ENCODE measurements around the gene ITIH2. TPM values are rescaled to one million over a fixed set of nuclear protein-coding genes. Genes with fewer than 3 reads are reported as not detected.

ITIH2 gene
- polyA plus RNA-seq, 3 donors = not detected

GRCh38 chr10:7662522-7662921 lies 40.6 kb upstream of the ITIH2 start:
- Histone ChIP-seq H4K20me1 (ENCODE audit: insufficient read depth, low read length) (no peaks in the 10 kb centered on the region), H3K4me1 (ENCODE audit: control insufficient read depth in 1 of 2, insufficient read depth in 2 of 2, low read length in 2 of 2) (peaks cover 4% of the 10 kb centered on the region in 2 donors), H3K79me2 (ENCODE audit: insufficient read depth, low read length) (no peaks in the 10 kb centered on the region), H3K4me2 (replicated peaks; ENCODE audit: extremely low read depth, low read length, poor library complexity, severe bottlenecking) (no peak overlapping the region), H3K4me3 (replicated peaks in 1 of 3; ENCODE audit: low read depth in 2 of 3, low read length in 3 of 3) (no peak overlapping the region), H3K36me3 (replicated peaks in 1 of 2; ENCODE audit: control insufficient read depth in 1 of 2, insufficient read depth in 2 of 2, low read length in 2 of 2) (no peaks in the 10 kb centered on the region), H3K9ac (ENCODE audit: insufficient read depth, low read length, poor library complexity, severe bottlenecking) (no peak overlapping the region), H3K9me3 (replicated peaks in 1 of 2; ENCODE audit: control insufficient read depth in 1 of 2, insufficient read depth in 1 of 2, low read length in 2 of 2) (peaks cover 0 to 11% of the 10 kb centered on the region in 2 donors), H3K27ac (ENCODE audit: low read depth in 1 of 2, low read length in 2 of 2) (no peak overlapping the region), H3K27me3 (ENCODE audit: control insufficient read depth in 2 of 2, insufficient read depth in 2 of 2, low read length in 2 of 2) (peaks cover 34 to 51% of the 10 kb centered on the region in 2 donors), H2AFZ (ENCODE audit: insufficient read depth, low read depth, low read length, poor library complexity, severe bottlenecking) (no peak overlapping the region)
- H3K27me3 Mint-ChIP-seq (ENCODE audit: low read depth in 3 of 3) = peaks cover 25 to 64% (median 41%) of the 10 kb centered on the region in 3 donors
- peaks cover 0 to 9% (median 4%) of the 10 kb centered on the region in 7 donors for H3K9me3 Mint-ChIP-seq
- H3K4me3 Mint-ChIP-seq = no peak overlapping the region
- H3K4me1 Mint-ChIP-seq = peaks cover 7% of the 10 kb centered on the region
- H3K36me3 Mint-ChIP-seq = peaks cover 0 to 2% of the 10 kb centered on the region in 2 donors
- H3K27ac Mint-ChIP-seq = no peak overlapping the region
- no peak for TF ChIP-seq CTCF (IDR thresholded peaks at IDR 0.05)
- no peak for DNase-seq
- 90% methylated on average over 3 of the region's 5 CpGs for WGBS (ENCODE audit: insufficient coverage)
- intact Hi-C loops (cut with micrococcal nuclease) = no loop called here

DNA sequence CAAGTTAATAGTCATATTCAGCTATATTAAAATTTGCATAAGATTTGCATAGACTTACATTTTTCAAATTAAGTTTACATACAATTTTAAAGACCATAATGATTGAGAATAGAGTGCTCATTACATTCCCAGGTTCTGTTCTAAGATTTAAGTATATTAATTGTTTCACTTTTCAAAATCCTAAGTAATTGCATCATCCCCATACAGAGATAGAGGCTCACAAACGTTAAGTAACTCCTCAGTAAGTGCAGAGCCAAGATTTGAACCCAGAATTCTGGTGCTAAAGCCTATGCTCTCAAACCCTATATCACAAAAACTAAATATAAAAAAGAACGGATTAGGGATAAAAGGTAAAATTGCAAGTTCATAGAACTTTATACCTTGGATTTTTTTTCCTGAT lies 38.4 kb upstream of the ITIH2 start:
- H3K36me3 Mint-ChIP-seq = peaks cover 0 to 2% of the 10 kb centered on the region in 2 donors
- no peak overlapping the region for H3K9ac ChIP-seq (ENCODE audit: insufficient read depth, low read length, poor library complexity, severe bottlenecking)
- intact Hi-C loops (cut with micrococcal nuclease) = no loop called here
- peaks cover 0 to 8% (median 6%) of the 10 kb centered on the region in 7 donors for H3K9me3 Mint-ChIP-seq
- no peak overlapping the region for H2AFZ ChIP-seq (ENCODE audit: insufficient read depth, low read depth, low read length, poor library complexity, severe bottlenecking)
- H3K9me3 ChIP-seq (replicated peaks in 1 of 2; ENCODE audit: control insufficient read depth in 1 of 2, insufficient read depth in 1 of 2, low read length in 2 of 2) = peaks cover 0 to 15% of the 10 kb centered on the region in 2 donors
- no peak for DNase-seq
- TF ChIP-seq CTCF (IDR thresholded peaks at IDR 0.05) = no peak
- H3K4me1 ChIP-seq (ENCODE audit: control insufficient read depth in 1 of 2, insufficient read depth in 2 of 2, low read length in 2 of 2) = peaks cover 4% of the 10 kb centered on the region in 2 donors
- no peaks in the 10 kb centered on the region for H4K20me1 ChIP-seq (ENCODE audit: insufficient read depth, low read length)
- H3K27me3 ChIP-seq (ENCODE audit: control insufficient read depth in 2 of 2, insufficient read depth in 2 of 2, low read length in 2 of 2) = peaks cover 54 to 70% of the 10 kb centered on the region in 2 donors
- H3K27me3 Mint-ChIP-seq (ENCODE audit: low read depth in 3 of 3) = peaks cover 45 to 75% (median 56%) of the 10 kb centered on the region in 3 donors
- WGBS (ENCODE audit: insufficient coverage) = no CpG with 5 or more reads among the region's 2 CpGs
- peaks cover 11% of the 10 kb centered on the region for H3K4me1 Mint-ChIP-seq
- no peak overlapping the region for H3K4me3 Mint-ChIP-seq
- H3K27ac Mint-ChIP-seq = no peak overlapping the region
- H3K36me3 ChIP-seq (replicated peaks in 1 of 2; ENCODE audit: control insufficient read depth in 1 of 2, insufficient read depth in 2 of 2, low read length in 2 of 2) = no peaks in the 10 kb centered on the region
- H3K4me2 ChIP-seq (replicated peaks; ENCODE audit: extremely low read depth, low read length, poor library complexity, severe bottlenecking) = no peak overlapping the region
- H3K79me2 ChIP-seq (ENCODE audit: insufficient read depth, low read length) = no peaks in the 10 kb centered on the region
- H3K27ac ChIP-seq (ENCODE audit: low read depth in 1 of 2, low read length in 2 of 2) = no peak overlapping the region
- H3K4me3 ChIP-seq (replicated peaks in 1 of 3; ENCODE audit: low read depth in 2 of 3, low read length in 3 of 3) = no peak overlapping the region

All from CD14-positive monocyte (primary cell).